GF-D8 (cell line): ENCODE measurements around the gene GRB10.

Experiments
- DNase-seq: peaks from one replicate; lab custom pipeline; 2025; lab: John Stamatoyannopoulos, UW

The GRB10 gene

GRCh38 chr7:50803359-50804337 is 21.0 kb upstream of the GRB10 start:
- DNase-seq = no peak

GRCh38 chr7:50801907-50802306 is 19.2 kb upstream of the GRB10 start:
- no peak for DNase-seq

GRCh38 chr7:50799873-50800272 is 17.2 kb upstream of the GRB10 start:
- DNase-seq = no peak

GRCh38 chr7:50798126-50798525 is 15.4 kb upstream of the GRB10 start:
- no peak for DNase-seq

GRCh38 chr7:50795831-50796230 is 13.1 kb upstream of the GRB10 start:
- no peak for DNase-seq

- peak; percentile 36 for DNase-seq
Observed at GRCh38 chr7:50795253-50795652, 12.6 kb upstream of the GRB10 start.

- no peak for DNase-seq
Observed at GRCh38 chr7:50793947-50794570, 11.4 kb upstream of the GRB10 start.

GRCh38 chr7:50793120-50793946 is 10.6 kb upstream of the GRB10 start:
- DNase-seq = peak; percentile 41

GRCh38 chr7:50792342-50793119 is 9.8 kb upstream of the GRB10 start:
- peak; percentile 84 for DNase-seq

- DNase-seq = peak; percentile 57
Observed at GRCh38 chr7:50791938-50792341, 9.2 kb upstream of the GRB10 start.

- DNase-seq = no peak
Observed at GRCh38 chr7:50791363-50791937, 8.8 kb upstream of the GRB10 start.

- DNase-seq = no peak
Observed at GRCh38 chr7:50790381-50790780, 7.7 kb upstream of the GRB10 start.

- no peak for DNase-seq
Observed at GRCh38 chr7:50788382-50788781, 5.7 kb upstream of the GRB10 start.

GRCh38 chr7:50787825-50788224 is 5.1 kb upstream of the GRB10 start:
- DNase-seq = peak; percentile 10

GRCh38 chr7:50785346-50785745 is 2.6 kb upstream of the GRB10 start:
- DNase-seq = no peak

GRCh38 chr7:50783801-50784507 is 1.3 kb upstream of the GRB10 start:
- DNase-seq = no peak

- no peak for DNase-seq
Observed at GRCh38 chr7:50783303-50783702, 607 bp upstream of the GRB10 start.

GRCh38 chr7:50781381-50782293 is 1.1 kb downstream of the GRB10 start:
- DNase-seq = no peak

- no peak for DNase-seq
Observed at GRCh38 chr7:50780436-50780835, 2.3 kb downstream of the GRB10 start.

GRCh38 chr7:50779427-50779826 is 3.3 kb downstream of the GRB10 start:
- no peak for DNase-seq
